Breast epithelium (tissue), 4 donors: ENCODE measurements around the gene FAM20C. TPM values are rescaled to one million over a fixed set of nuclear protein-coding genes. Genes with fewer than 3 reads are reported as not detected.

Experiments used
- DNase-seq, 2 donors: peaks; one replicate each; pipeline ENCODE4 v3.0.0-alpha.2; 2019; ENCODE audit warnings: low spot score in 2 of 2
- H3K27ac ChIP-seq, 2 donors: fragments of 200-600 bp; sonication (generic) in 1 of 2; one replicate each; pipeline ENCODE4 v1.5.1; 2016 to 2019; ENCODE audit warnings: mild to moderate bottlenecking in 1 of 2
- H3K27me3 ChIP-seq, 2 donors: fragments of 200-600 bp; sonication (generic) in 1 of 2; one replicate each; pipeline versions ENCODE4 v1.5.1 to v1.6.0; 2017 to 2019; ENCODE audit warnings: control low read depth in 1 of 2, mild to moderate bottlenecking in 1 of 2
- H3K36me3 ChIP-seq: fragments of 200-600 bp; one replicate; pipeline ENCODE4 v1.5.1; 2019
- H3K4me1 ChIP-seq, 2 donors: fragments of 200-600 bp; sonication (generic); one replicate each; pipeline ENCODE4 v1.5.1; 2016 to 2019; ENCODE audit warnings: control low read depth in 1 of 2
- H3K4me3 ChIP-seq, 3 donors: fragments of 200-600 bp; sonication (generic); 1 replicate in 2 of 3; 2 replicates in 1 of 3; pipeline ENCODE4 v1.5.1; 2016 to 2019; ENCODE audit warnings: mild to moderate bottlenecking in 3 of 3, moderate library complexity in 2 of 3
- H3K9me3 ChIP-seq, 2 donors: fragments of 200-600 bp; sonication (generic) in 1 of 2; one replicate each; pipeline ENCODE4 v1.5.1; 2016 to 2019; ENCODE audit warnings: control low read depth in 1 of 2
- POLR2A ChIP-seq: fragments of 450-650 bp; IDR thresholded peaks from one replicate; pipeline ENCODE4 v1.6.1; 2016; ENCODE audit warnings: antibody characterized with exemption, mild to moderate bottlenecking, moderate library complexity
- POLR2AphosphoS5 ChIP-seq, 3 donors: sonication (generic); formaldehyde crosslinking; IDR thresholded peaks; one replicate each; pipeline ENCODE4 v1.6.1; 2017; ENCODE audit warnings: antibody characterized with exemption in 3 of 3
- intact Hi-C: fragments of 100-400 bp; cut with DNase I; formaldehyde crosslinking; loops from one replicate; pipeline ENCODE4 v1.15.1; 2023; ENCODE audit warnings: low total_unique reads
- total RNA-seq, 3 donors: library from RNA; depleted of rRNA; stranded (reverse); fragments of >200 nt; gene quantifications; one replicate each; pipeline ENCODE4 v1.1.0, GENCODE V29; 2016
- TF ChIP-seq, protein P1 (sequence below), 3 donors: fragments of 450-650 bp; IDR thresholded peaks; one replicate each; pipeline ENCODE4 v1.5.1; 2016 to 2017; ENCODE audit warnings: antibody characterized with exemption in 3 of 3, mild to moderate bottlenecking in 3 of 3, moderate library complexity in 3 of 3

FAM20C gene
- total RNA-seq, 3 donors from 2014 or later: 30.7 to 73.7 (median 71.0) TPM

DNA sequence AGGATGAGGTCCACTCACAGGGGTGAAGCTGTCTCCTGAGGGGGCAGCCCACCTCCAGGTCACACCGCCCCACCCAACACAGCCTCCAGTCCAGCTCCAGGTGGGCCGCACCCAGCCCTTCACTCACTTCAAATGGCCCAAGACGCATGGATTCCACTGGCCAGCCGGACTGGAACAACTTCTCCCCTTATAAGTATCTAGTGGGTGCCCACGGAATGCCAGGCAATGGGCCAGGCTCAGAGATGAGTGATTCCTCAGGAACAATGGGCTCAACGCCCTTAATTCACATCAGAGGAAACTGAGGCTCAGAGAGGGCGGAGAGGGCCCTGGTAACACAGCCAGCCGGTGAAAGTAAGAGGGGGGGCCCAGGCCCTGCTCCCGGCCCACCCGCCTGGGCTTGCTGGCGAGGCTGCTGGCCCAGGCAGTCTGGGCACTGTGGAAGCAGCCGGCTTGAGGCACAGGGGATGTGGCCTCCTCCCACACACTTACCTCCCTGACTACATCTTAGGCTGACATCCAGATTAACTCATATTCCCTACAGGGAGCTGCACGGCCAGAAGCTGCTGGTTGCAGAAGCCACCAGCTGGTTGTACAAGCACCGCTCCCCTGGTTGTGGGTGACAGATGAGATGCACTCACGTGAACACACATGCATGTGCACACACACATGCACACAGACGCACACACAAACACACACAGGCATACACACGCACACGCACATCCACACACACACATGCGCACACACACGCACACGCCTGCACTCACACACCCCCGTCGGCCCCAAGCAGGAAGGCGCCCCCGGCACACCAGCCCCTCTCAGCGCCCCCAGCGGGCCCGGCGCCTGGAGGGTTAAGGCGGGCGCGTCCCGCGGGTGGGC is 1.0 kb upstream of the FAM20C start:
- Histone ChIP-seq H3K4me1 (peaks cover 4 to 7% of the 10 kb centered on the region in 2 donors), H3K36me3 (no peaks in the 10 kb centered on the region), H3K27ac (peak overlapping the region; percentile 78 to 81), H3K27me3 (no peaks in the 10 kb centered on the region), H3K4me3 (peak overlapping the region; percentile 52 to 97 (median 75)), H3K9me3 (no peaks in the 10 kb centered on the region)
- TF ChIP-seq POLR2AphosphoS5 (IDR thresholded peaks at IDR 0.05) (no peak), POLR2A (no peak)
- TF ChIP-seq, protein P1, sequence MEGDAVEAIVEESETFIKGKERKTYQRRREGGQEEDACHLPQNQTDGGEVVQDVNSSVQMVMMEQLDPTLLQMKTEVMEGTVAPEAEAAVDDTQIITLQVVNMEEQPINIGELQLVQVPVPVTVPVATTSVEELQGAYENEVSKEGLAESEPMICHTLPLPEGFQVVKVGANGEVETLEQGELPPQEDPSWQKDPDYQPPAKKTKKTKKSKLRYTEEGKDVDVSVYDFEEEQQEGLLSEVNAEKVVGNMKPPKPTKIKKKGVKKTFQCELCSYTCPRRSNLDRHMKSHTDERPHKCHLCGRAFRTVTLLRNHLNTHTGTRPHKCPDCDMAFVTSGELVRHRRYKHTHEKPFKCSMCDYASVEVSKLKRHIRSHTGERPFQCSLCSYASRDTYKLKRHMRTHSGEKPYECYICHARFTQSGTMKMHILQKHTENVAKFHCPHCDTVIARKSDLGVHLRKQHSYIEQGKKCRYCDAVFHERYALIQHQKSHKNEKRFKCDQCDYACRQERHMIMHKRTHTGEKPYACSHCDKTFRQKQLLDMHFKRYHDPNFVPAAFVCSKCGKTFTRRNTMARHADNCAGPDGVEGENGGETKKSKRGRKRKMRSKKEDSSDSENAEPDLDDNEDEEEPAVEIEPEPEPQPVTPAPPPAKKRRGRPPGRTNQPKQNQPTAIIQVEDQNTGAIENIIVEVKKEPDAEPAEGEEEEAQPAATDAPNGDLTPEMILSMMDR (IDR thresholded peaks at IDR 0.05): no peak
- intact Hi-C loops: no loop called here
- no peak for DNase-seq

DNA sequence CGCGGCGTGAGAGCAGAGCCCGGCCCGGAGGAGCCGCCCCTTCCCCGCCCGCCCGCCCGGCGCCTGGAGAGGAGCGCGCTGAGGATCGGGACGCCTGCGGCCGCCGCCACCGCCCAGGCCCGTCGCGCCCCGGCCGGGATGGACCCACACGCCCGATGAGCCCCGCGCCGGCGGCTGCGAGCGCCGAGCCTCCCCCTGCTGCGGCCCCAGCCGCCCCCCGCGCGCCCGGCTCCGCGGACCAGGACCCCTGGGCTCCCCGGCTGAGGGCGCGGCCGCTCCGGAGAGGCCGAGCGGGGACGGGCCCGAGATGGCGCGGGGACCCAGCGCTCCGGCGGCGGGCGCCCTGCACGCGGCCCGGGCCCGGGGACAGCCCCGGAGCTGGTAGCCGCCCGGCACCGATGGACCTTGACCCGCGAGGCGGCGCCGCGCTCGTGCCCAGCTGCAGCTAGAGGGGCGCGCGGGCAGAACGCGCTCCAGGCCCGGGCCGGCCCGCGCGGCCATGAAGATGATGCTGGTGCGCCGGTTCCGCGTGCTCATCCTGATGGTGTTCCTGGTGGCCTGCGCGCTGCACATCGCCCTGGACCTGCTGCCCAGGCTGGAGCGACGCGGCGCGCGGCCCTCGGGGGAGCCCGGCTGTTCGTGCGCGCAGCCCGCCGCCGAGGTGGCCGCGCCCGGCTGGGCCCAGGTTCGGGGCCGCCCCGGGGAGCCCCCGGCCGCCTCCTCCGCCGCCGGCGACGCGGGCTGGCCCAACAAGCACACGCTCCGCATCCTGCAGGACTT is 520 bp downstream of the FAM20C start:
- DNase-seq: no peak
- H3K9me3 ChIP-seq: no peaks in the 10 kb centered on the region
- peak overlapping the region; percentile 78 to 81 for H3K27ac ChIP-seq
- peak overlapping the region; percentile 52 to 97 (median 75) for H3K4me3 ChIP-seq
- intact Hi-C loops: no loop called here
- TF ChIP-seq POLR2A: no peak
- TF ChIP-seq POLR2AphosphoS5 (IDR thresholded peaks at IDR 0.05): no peak
- TF ChIP-seq, protein P1 (IDR thresholded peaks at IDR 0.05): no peak
- H3K27me3 ChIP-seq: no peaks in the 10 kb centered on the region
- peaks cover 5% of the 10 kb centered on the region for H3K36me3 ChIP-seq
- H3K4me1 ChIP-seq: peaks cover 4 to 7% of the 10 kb centered on the region in 2 donors

DNA sequence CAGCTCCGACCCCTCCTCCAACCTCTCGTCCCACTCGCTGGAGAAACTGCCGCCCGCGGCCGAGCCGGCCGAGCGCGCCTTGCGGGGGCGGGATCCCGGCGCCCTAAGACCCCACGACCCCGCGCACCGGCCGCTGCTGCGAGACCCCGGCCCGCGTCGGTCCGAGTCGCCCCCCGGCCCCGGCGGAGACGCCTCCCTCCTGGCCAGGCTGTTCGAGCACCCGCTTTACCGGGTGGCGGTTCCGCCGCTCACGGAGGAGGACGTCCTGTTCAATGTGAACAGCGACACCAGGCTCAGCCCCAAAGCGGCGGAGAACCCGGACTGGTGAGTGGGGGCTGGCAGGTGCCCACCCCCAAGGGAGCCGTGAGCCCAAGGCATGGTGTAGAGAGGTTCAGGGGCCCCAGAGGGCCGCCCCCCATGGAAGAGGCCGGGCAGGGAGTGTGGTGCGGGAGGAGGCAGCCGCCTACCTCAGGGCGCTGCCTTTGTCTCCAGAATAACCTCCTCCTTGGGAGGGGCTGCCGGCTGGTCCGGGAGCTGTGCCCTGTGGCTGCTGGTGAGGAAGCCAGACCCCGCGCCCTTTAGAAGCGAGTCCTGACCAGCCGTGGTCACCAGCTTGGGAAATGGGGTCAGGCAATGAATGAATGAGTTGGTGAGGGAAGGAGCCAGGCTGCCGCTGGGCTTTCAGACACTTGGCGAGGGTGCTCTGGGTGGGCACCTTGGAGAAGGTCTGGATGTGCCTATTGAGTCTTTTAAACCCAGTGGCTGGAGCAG is 1.3 kb downstream of the FAM20C start:
- peaks cover 4 to 7% of the 10 kb centered on the region in 2 donors for H3K4me1 ChIP-seq
- H3K4me3 ChIP-seq: peak overlapping the region; percentile 52 to 97 (median 75)
- peak overlapping the region; percentile 27 to 81 for H3K27ac ChIP-seq
- TF ChIP-seq POLR2AphosphoS5 (IDR thresholded peaks at IDR 0.05): no peak
- no peak for TF ChIP-seq POLR2A
- TF ChIP-seq, protein P1 (IDR thresholded peaks at IDR 0.05): no peak
- DNase-seq: no peak
- no peaks in the 10 kb centered on the region for H3K9me3 ChIP-seq
- intact Hi-C loops: no loop called here
- H3K36me3 ChIP-seq: peaks cover 8% of the 10 kb centered on the region
- no peaks in the 10 kb centered on the region for H3K27me3 ChIP-seq

DNA sequence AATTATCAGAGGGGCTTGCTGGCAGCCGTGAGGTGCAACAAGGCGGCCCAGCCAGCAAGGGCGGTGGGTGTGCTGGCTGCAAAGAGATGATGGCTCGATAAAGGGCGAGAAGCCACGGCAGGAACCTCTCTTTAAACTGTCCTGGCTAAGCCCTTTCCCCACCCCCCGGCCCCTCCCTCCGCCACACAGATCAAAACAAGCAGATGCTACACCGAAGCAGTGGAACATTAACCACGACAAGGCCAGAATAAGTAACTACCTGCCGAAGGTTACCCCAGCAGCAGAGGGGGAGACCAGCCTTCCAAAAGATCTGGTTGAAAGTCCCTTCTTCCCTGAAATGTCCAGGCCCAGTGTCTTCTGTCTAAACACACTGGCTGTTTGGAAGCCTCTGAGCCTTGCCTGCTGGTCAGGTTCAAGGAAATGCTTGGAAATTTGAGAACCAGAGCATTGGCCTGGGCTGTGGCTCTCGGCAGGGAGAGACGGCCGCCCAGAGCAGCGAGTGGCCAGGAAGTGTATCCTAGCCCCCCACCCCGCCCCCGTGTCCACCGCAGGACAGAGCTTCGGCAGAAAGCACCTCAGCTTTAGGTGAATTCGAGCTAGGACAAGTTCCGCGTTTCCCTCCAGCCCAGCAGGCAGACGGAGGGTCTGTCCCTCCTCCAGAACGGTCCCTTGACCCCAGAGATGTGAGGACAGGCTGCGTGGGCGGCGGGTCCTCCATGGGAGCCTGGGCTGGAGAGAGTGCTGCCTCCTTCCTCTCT is 2.1 kb downstream of the FAM20C start:
- Histone ChIP-seq H3K36me3 (peaks cover 8% of the 10 kb centered on the region), H3K27ac (peak overlapping the region; percentile 27 to 81), H3K4me1 (peaks cover 4 to 7% of the 10 kb centered on the region in 2 donors), H3K27me3 (no peaks in the 10 kb centered on the region), H3K9me3 (no peaks in the 10 kb centered on the region), H3K4me3 (peak overlapping the region; percentile 52 to 97 (median 75))
- DNase-seq: no peak
- intact Hi-C loops: no loop called here
- TF ChIP-seq POLR2AphosphoS5 (IDR thresholded peaks at IDR 0.05) (no peak), POLR2A (no peak)
- TF ChIP-seq, protein P1 (IDR thresholded peaks at IDR 0.05): no peak
